ENCODE results near the gene REXO1. TPM values are rescaled to one million over a fixed set of nuclear protein-coding genes. Genes with fewer than 3 reads are reported as not detected.
A peak's percentile ranks its signal among the peaks of the same experiment; 100 is the strongest.

Gene REXO1
- total RNA-seq, 1 donor: 19.1 TPM

- DNase-seq (ENCODE audit: low read depth in 2 of 3, low spot score in 2 of 3): no peak
These were observed 1.7 kb upstream of the REXO1 start for GRCh38 chr19:1849886-1850398.

- DNase-seq (ENCODE audit: low read depth in 2 of 3, low spot score in 2 of 3): no peak
These were observed 820 bp upstream of the REXO1 start for GRCh38 chr19:1849132-1849474.

GRCh38 chr19:1847684-1848398 lies 442 bp downstream of the REXO1 start:
- peak in 1 of 3 donors; percentile 49 for DNase-seq (ENCODE audit: low read depth in 2 of 3, low spot score in 2 of 3)

GRCh38 chr19:1847348-1847683 lies 967 bp downstream of the REXO1 start:
- DNase-seq (ENCODE audit: low read depth in 2 of 3, low spot score in 2 of 3): no peak

- DNase-seq (ENCODE audit: low read depth in 2 of 3, low spot score in 2 of 3): no peak
These were observed 1.6 kb downstream of the REXO1 start for GRCh38 chr19:1846517-1847204.

- DNase-seq (ENCODE audit: low read depth in 2 of 3, low spot score in 2 of 3): no peak
These were observed 2.6 kb downstream of the REXO1 start for GRCh38 chr19:1845642-1846041.

- no peak for DNase-seq (ENCODE audit: low read depth in 2 of 3, low spot score in 2 of 3)
These were observed 3.2 kb downstream of the REXO1 start for GRCh38 chr19:1845125-1845515.

- no peak for DNase-seq (ENCODE audit: low read depth in 2 of 3, low spot score in 2 of 3)
These were observed 3.7 kb downstream of the REXO1 start for GRCh38 chr19:1844513-1845124.

- no peak for DNase-seq (ENCODE audit: low read depth in 2 of 3, low spot score in 2 of 3)
These were observed 4.5 kb downstream of the REXO1 start for GRCh38 chr19:1843646-1844394.

GRCh38 chr19:1843116-1843515 lies 5.2 kb downstream of the REXO1 start:
- DNase-seq (ENCODE audit: low read depth in 2 of 3, low spot score in 2 of 3): no peak

GRCh38 chr19:1841209-1841924 lies 6.9 kb downstream of the REXO1 start:
- no peak for DNase-seq (ENCODE audit: low read depth in 2 of 3, low spot score in 2 of 3)

- no peak for DNase-seq (ENCODE audit: low read depth in 2 of 3, low spot score in 2 of 3)
These were observed 7.7 kb downstream of the REXO1 start for GRCh38 chr19:1840541-1841115.

GRCh38 chr19:1839658-1840540 lies 8.4 kb downstream of the REXO1 start:
- DNase-seq (ENCODE audit: low read depth in 2 of 3, low spot score in 2 of 3): no peak

- DNase-seq (ENCODE audit: low read depth in 2 of 3, low spot score in 2 of 3): peak in 1 of 3 donors; percentile 69
These were observed 10.6 kb downstream of the REXO1 start for GRCh38 chr19:1837625-1838105.

GRCh38 chr19:1837222-1837565 lies 11.1 kb downstream of the REXO1 start:
- DNase-seq (ENCODE audit: low read depth in 2 of 3, low spot score in 2 of 3): no peak

- no peak for DNase-seq (ENCODE audit: low read depth in 2 of 3, low spot score in 2 of 3)
These were observed 11.6 kb downstream of the REXO1 start for GRCh38 chr19:1836458-1837221.

GRCh38 chr19:1833540-1833939 lies 14.7 kb downstream of the REXO1 start:
- no peak for DNase-seq (ENCODE audit: low read depth in 2 of 3, low spot score in 2 of 3)

GRCh38 chr19:1832046-1832663 lies 16.1 kb downstream of the REXO1 start:
- DNase-seq (ENCODE audit: low read depth in 2 of 3, low spot score in 2 of 3): no peak
